ENCODE results near the gene ATOH8. TPM values are rescaled to one million over a fixed set of nuclear protein-coding genes. Genes with fewer than 3 reads are reported as not detected.
"Not testable (repeated sequence)": the region's sequence is repeated elsewhere in the genome, so short reads cannot be mapped to it uniquely, and the experiment has no call there.

The ATOH8 gene
- total and polyA plus RNA-seq, 9 donors: 10.4 to 24.1 (median 18.8) TPM

DNA sequence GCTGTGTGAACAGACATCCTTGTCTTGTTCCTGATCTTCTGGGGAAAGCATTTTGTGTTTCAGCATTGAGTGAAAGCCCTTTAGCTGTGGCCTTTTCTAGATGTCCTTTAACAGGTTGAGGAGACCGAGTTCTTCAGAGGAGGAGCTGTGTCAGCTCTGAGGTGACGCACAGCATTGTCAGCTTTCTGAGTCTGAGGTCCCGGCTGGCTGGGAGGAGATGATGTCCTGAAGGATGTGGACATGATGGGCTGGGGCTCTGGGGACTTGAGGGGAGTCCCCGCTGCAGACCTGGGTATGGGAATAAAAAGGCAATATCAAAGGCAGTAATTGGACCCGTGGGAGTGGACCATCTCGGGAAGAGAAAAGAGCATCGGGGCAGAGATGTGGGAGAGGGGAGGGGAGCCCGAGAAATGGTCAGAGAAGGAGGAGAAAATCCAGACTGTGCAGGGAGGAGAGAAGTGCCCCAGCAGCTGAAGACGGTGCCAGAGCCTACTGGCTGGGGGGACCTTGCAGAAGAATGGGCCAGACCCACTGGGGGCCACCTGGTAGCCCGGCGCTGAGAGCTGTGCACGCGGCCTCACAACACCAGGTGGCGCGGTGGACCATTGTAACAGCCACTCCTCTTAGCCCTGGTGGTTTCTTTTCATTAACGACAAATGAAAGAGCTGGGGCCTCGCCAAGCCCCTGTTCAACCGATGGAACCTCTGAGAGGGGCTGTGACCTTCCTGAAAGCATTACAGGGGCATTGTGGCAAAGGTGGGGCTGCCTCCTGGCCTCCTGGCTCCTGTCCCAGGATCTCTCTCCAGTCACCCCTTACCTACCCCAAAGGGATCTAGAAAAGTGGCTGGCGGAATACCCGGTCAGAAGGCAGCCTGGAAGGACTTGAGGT is 73.4 kb downstream of the ATOH8 start:
- Histone ChIP-seq H3K4me3 (ENCODE audit: low read length) (no peak overlapping the region), H3K4me1 (ENCODE audit: control insufficient read depth, insufficient read depth, low read length) (peaks cover 9% of the 10 kb centered on the region), H3K27ac (ENCODE audit: low read length) (no peak overlapping the region), H3K27me3 (ENCODE audit: control insufficient read depth, insufficient read depth, low read length) (no peaks in the 10 kb centered on the region), H3K9me3 (replicated peaks; ENCODE audit: control insufficient read depth, low read depth, low read length) (no peaks in the 10 kb centered on the region), H3K36me3 (ENCODE audit: control insufficient read depth, insufficient read depth, low read length) (no peaks in the 10 kb centered on the region)
- 23% methylated on average over 17 of the region's 20 CpGs for WGBS (ENCODE audit: insufficient coverage)
- DNase-seq: peak; percentile 76

GRCh38 chr2:85827879-85828569 is 74.2 kb downstream of the ATOH8 start:
- 66% methylated on average over 18 of the region's 18 CpGs for WGBS (ENCODE audit: insufficient coverage)
- DNase-seq: no peak
- Histone ChIP-seq H3K27me3 (ENCODE audit: control insufficient read depth, insufficient read depth, low read length) (no peaks in the 10 kb centered on the region), H3K4me1 (ENCODE audit: control insufficient read depth, insufficient read depth, low read length) (peaks cover 9% of the 10 kb centered on the region), H3K4me3 (ENCODE audit: low read length) (no peak overlapping the region), H3K36me3 (ENCODE audit: control insufficient read depth, insufficient read depth, low read length) (no peaks in the 10 kb centered on the region), H3K27ac (ENCODE audit: low read length) (no peak overlapping the region), H3K9me3 (replicated peaks; ENCODE audit: control insufficient read depth, low read depth, low read length) (no peaks in the 10 kb centered on the region)

- DNase-seq: no peak
- WGBS (ENCODE audit: insufficient coverage): 100% methylated on average over 4 of the region's 7 CpGs
- H3K4me1 ChIP-seq (ENCODE audit: control insufficient read depth, insufficient read depth, low read length): peaks cover 9% of the 10 kb centered on the region
Measured at GRCh38 chr2:85828725-85829124, 74.9 kb downstream of the ATOH8 start.

DNA sequence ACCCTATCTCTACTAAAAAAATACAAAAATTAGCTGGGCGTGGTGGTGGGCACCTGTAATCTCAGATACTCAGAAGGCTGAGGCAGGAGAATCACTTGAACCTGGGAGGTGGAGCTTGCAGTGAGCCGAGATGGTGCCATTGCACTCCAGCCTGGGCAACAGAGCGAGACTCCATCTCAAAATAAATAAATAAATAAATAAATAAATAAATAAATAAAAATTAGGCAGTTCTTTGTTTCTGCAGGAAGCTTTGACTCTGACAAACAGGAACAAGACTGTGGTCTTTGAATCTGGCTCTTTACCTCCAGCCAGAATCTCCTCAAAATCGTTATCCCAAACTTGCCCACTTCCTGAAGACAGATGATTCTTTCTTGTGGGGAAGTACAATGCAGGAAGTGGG is 75.6 kb downstream of the ATOH8 start:
- H3K27me3 ChIP-seq (ENCODE audit: control insufficient read depth, insufficient read depth, low read length); H3K36me3 ChIP-seq (ENCODE audit: control insufficient read depth, insufficient read depth, low read length); H3K27ac ChIP-seq (ENCODE audit: low read length); H3K4me3 ChIP-seq (ENCODE audit: low read length); DNase-seq; H3K4me1 ChIP-seq (ENCODE audit: control insufficient read depth, insufficient read depth, low read length); H3K9me3 ChIP-seq (replicated peaks; ENCODE audit: control insufficient read depth, low read depth, low read length): not testable (repeated sequence)
- no CpG with 5 or more reads among the region's 4 CpGs for WGBS (ENCODE audit: insufficient coverage)

More at GRCh38 chr2:85828725-85829124, 74.9 kb downstream of the ATOH8 start:
- H3K27ac ChIP-seq (ENCODE audit: low read length): no peak overlapping the region
- H3K4me3 ChIP-seq (ENCODE audit: low read length): no peak overlapping the region
- no peaks in the 10 kb centered on the region for H3K9me3 ChIP-seq (replicated peaks; ENCODE audit: control insufficient read depth, low read depth, low read length)
- H3K36me3 ChIP-seq (ENCODE audit: control insufficient read depth, insufficient read depth, low read length): no peaks in the 10 kb centered on the region
- no peaks in the 10 kb centered on the region for H3K27me3 ChIP-seq (ENCODE audit: control insufficient read depth, insufficient read depth, low read length)

- no peak overlapping the region for H3K27ac ChIP-seq (ENCODE audit: low read length)
- H3K9me3 ChIP-seq (replicated peaks; ENCODE audit: control insufficient read depth, low read depth, low read length): no peaks in the 10 kb centered on the region
- H3K36me3 ChIP-seq (ENCODE audit: control insufficient read depth, insufficient read depth, low read length): no peaks in the 10 kb centered on the region
- peaks cover 9% of the 10 kb centered on the region for H3K4me1 ChIP-seq (ENCODE audit: control insufficient read depth, insufficient read depth, low read length)
- no peaks in the 10 kb centered on the region for H3K27me3 ChIP-seq (ENCODE audit: control insufficient read depth, insufficient read depth, low read length)
- no peak for DNase-seq
- WGBS (ENCODE audit: insufficient coverage): no CpG with 5 or more reads among the region's 1 CpG
- H3K4me3 ChIP-seq (ENCODE audit: low read length): no peak overlapping the region
Measured at GRCh38 chr2:85830645-85831044, 76.9 kb downstream of the ATOH8 start.

- WGBS (ENCODE audit: insufficient coverage): no CpG with 5 or more reads among the region's 2 CpGs
- no peak overlapping the region for H3K27ac ChIP-seq (ENCODE audit: low read length)
- no peaks in the 10 kb centered on the region for H3K27me3 ChIP-seq (ENCODE audit: control insufficient read depth, insufficient read depth, low read length)
- H3K36me3 ChIP-seq (ENCODE audit: control insufficient read depth, insufficient read depth, low read length): no peaks in the 10 kb centered on the region
- H3K4me1 ChIP-seq (ENCODE audit: control insufficient read depth, insufficient read depth, low read length): peaks cover 9% of the 10 kb centered on the region
- H3K4me3 ChIP-seq (ENCODE audit: low read length): no peak overlapping the region
- DNase-seq: no peak
- no peaks in the 10 kb centered on the region for H3K9me3 ChIP-seq (replicated peaks; ENCODE audit: control insufficient read depth, low read depth, low read length)
Measured at GRCh38 chr2:85831735-85832134, 77.9 kb downstream of the ATOH8 start.

DNA sequence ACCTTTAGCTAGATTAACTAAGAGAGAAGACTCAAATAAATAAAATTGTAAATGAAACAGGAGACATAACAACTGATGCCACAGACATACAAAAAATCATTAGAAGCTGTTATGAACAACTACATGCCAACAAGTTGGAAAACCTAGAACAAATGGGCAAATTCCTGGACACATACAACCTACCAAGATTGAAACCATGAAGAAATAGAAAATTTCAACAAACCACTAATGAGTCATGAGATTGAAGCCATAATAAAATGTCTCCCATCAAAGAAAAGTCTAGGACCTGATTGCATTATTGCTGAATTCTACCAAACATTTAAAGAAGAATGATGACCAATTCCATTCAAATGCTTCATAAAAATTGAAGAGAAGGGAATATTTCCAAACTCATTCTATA is 80.7 kb downstream of the ATOH8 start:
- DNase-seq: no peak

More for the DNA sequence above, 80.7 kb downstream of the ATOH8 start:
- Histone ChIP-seq H3K36me3 (ENCODE audit: control insufficient read depth, insufficient read depth, low read length) (peaks cover 3% of the 10 kb centered on the region), H3K27ac (ENCODE audit: low read length) (no peak overlapping the region), H3K4me3 (ENCODE audit: low read length) (no peak overlapping the region), H3K4me1 (ENCODE audit: control insufficient read depth, insufficient read depth, low read length) (no peaks in the 10 kb centered on the region), H3K9me3 (replicated peaks; ENCODE audit: control insufficient read depth, low read depth, low read length) (no peaks in the 10 kb centered on the region), H3K27me3 (ENCODE audit: control insufficient read depth, insufficient read depth, low read length) (no peaks in the 10 kb centered on the region)

Other genes with a start within 250 kb of the ATOH8 start
- gene MAT2A, start 214.8 kb upstream of the ATOH8 start, total RNA-seq: 71.5 TPM
- gene MAT2A, start 214.8 kb upstream of the ATOH8 start, polyA plus RNA-seq (ENCODE audit: insufficient read depth in 1 of 8, insufficient read length in 8 of 8, low replicate concordance in 1 of 8): 100 to 1,000 TPM; 151 to 240 (median 191) TPM
- gene GGCX, start 192.5 kb upstream of the ATOH8 start, total RNA-seq: 26.2 TPM
- gene GGCX, start 192.5 kb upstream of the ATOH8 start, polyA plus RNA-seq (ENCODE audit: insufficient read depth in 1 of 8, insufficient read length in 8 of 8, low replicate concordance in 1 of 8): 10 to 100 TPM; 16.5 to 26.1 (median 20.8) TPM
- gene VAMP8, start 176.4 kb upstream of the ATOH8 start, total RNA-seq: 9.8 TPM
- gene VAMP8, start 176.4 kb upstream of the ATOH8 start, polyA plus RNA-seq (ENCODE audit: insufficient read depth in 1 of 8, insufficient read length in 8 of 8, low replicate concordance in 1 of 8): 10 to 100 TPM; 10.7 to 17.8 (median 12.4) TPM
- gene VAMP5, start 169.6 kb upstream of the ATOH8 start, total RNA-seq: 18.0 TPM
- 10 to 100 TPM; 33.7 to 56.2 (median 41.6) TPM for gene VAMP5, start 169.6 kb upstream of the ATOH8 start, polyA plus RNA-seq (ENCODE audit: insufficient read depth in 1 of 8, insufficient read length in 8 of 8, low replicate concordance in 1 of 8)
- 109 TPM for gene RNF181, start 158.2 kb upstream of the ATOH8 start, total RNA-seq
- gene RNF181, start 158.2 kb upstream of the ATOH8 start, polyA plus RNA-seq (ENCODE audit: insufficient read depth in 1 of 8, insufficient read length in 8 of 8, low replicate concordance in 1 of 8): 10 to 100 TPM; 53.9 to 75.0 (median 59.0) TPM
- gene TMEM150A, start 151.3 kb upstream of the ATOH8 start, total RNA-seq: 7.9 TPM
- 10 to 100 TPM in 3 of 8 donors, 1 to 10 TPM in 5; 7.7 to 11.7 (median 9.5) TPM for gene TMEM150A, start 151.3 kb upstream of the ATOH8 start, polyA plus RNA-seq (ENCODE audit: insufficient read depth in 1 of 8, insufficient read length in 8 of 8, low replicate concordance in 1 of 8)
- 29.2 TPM for gene C2orf68, start 141.9 kb upstream of the ATOH8 start, total RNA-seq
- 10 to 100 TPM; 34.1 to 55.4 (median 44.9) TPM for gene C2orf68, start 141.9 kb upstream of the ATOH8 start, polyA plus RNA-seq (ENCODE audit: insufficient read depth in 1 of 8, insufficient read length in 8 of 8, low replicate concordance in 1 of 8)
- gene USP39, start 137.8 kb upstream of the ATOH8 start, total RNA-seq: 31.5 TPM
- gene USP39, start 137.8 kb upstream of the ATOH8 start, polyA plus RNA-seq (ENCODE audit: insufficient read depth in 1 of 8, insufficient read length in 8 of 8, low replicate concordance in 1 of 8): 10 to 100 TPM; 34.0 to 46.7 (median 39.8) TPM
- not detected for gene SFTPB, start 85.8 kb upstream of the ATOH8 start, total RNA-seq
- gene SFTPB, start 85.8 kb upstream of the ATOH8 start, polyA plus RNA-seq (ENCODE audit: insufficient read depth in 1 of 8, insufficient read length in 8 of 8, low replicate concordance in 1 of 8): 10 to 100 TPM in 1 of 8 donors, under 1 TPM in 2, not detected in 5; 0.07 to 16.1 (median 0.11) TPM
- 0.31 TPM for gene GNLY, start 59.6 kb upstream of the ATOH8 start, total RNA-seq
- 1 to 10 TPM in 3 of 8 donors, under 1 TPM in 5; 0.36 to 3.0 (median 0.74) TPM for gene GNLY, start 59.6 kb upstream of the ATOH8 start, polyA plus RNA-seq (ENCODE audit: insufficient read depth in 1 of 8, insufficient read length in 8 of 8, low replicate concordance in 1 of 8)
- 37.5 TPM for gene ST3GAL5, start 135.0 kb downstream of the ATOH8 start, total RNA-seq
- gene ST3GAL5, start 135.0 kb downstream of the ATOH8 start, polyA plus RNA-seq (ENCODE audit: insufficient read depth in 1 of 8, insufficient read length in 8 of 8, low replicate concordance in 1 of 8): 10 to 100 TPM; 25.9 to 37.3 (median 32.4) TPM